ENCODE measurements around the gene RNF17.

The RNF17 gene

GRCh38 chr13:24734950-24735349, 29.0 kb upstream of the RNF17 start:
- no peaks in the 10 kb centered on the region for H3K27me3 ChIP-seq (ENCODE audit: control insufficient read depth in 1 of 2, insufficient read depth in 2 of 2, low read length in 2 of 2)
- no peak overlapping the region for H3K27ac ChIP-seq (ENCODE audit: low read depth, low read length)
- no peak overlapping the region for H3K9ac ChIP-seq (ENCODE audit: low read length)

GRCh38 chr13:24737042-24737441, 26.9 kb upstream of the RNF17 start:
- H3K36me3 ChIP-seq (ENCODE audit: insufficient read depth, low read length), result no peaks in the 10 kb centered on the region
- no peaks in the 10 kb centered on the region for H3K9me3 ChIP-seq (ENCODE audit: low read length)
- no peak overlapping the region for H3K27ac ChIP-seq (ENCODE audit: low read depth, low read length)
- H3K27me3 ChIP-seq (ENCODE audit: control insufficient read depth in 1 of 2, insufficient read depth in 2 of 2, low read length in 2 of 2), result no peaks in the 10 kb centered on the region
- no peaks in the 10 kb centered on the region for H3K4me1 ChIP-seq (ENCODE audit: insufficient read depth, low read length)
- no peak overlapping the region for H3K4me3 ChIP-seq (ENCODE audit: low read depth in 1 of 2, low read length in 2 of 2)
- H3K9ac ChIP-seq (ENCODE audit: low read length), result no peak overlapping the region

More at GRCh38 chr13:24734950-24735349, 29.0 kb upstream of the RNF17 start:
- H3K4me3 ChIP-seq (ENCODE audit: low read depth in 1 of 2, low read length in 2 of 2), result no peak overlapping the region
- no peaks in the 10 kb centered on the region for H3K4me1 ChIP-seq (ENCODE audit: insufficient read depth, low read length)
- no peaks in the 10 kb centered on the region for H3K36me3 ChIP-seq (ENCODE audit: insufficient read depth, low read length)
- no peaks in the 10 kb centered on the region for H3K9me3 ChIP-seq (ENCODE audit: low read length)

DNA sequence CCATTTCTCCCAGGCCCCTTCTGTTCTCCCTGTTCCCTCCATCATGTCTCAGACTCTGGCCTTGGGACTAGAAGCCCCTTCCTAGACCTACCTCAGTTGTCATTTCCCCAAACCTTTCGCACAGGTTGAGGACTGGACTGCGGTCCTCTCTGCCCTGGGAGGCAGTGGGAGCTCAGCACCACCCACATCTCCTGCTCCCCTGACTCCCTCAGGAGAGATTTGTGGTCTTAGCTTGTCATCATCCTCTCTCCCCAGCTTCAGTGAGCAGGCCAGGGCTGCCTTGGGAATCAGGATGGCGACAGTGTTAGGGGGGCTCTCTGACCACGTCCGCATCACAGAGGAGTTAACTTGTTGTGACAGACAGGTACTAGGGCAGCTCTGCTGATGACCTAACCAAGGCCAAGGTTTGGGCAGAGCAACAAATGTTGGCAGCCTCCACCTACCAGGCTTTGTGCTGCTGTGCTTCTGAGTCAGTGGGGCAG, 25.6 kb upstream of the RNF17 start:
- no peaks in the 10 kb centered on the region for H3K4me1 ChIP-seq (ENCODE audit: insufficient read depth, low read length)
- H3K9me3 ChIP-seq (ENCODE audit: low read length), result no peaks in the 10 kb centered on the region
- H3K9ac ChIP-seq (ENCODE audit: low read length), result no peak overlapping the region
- H3K4me3 ChIP-seq (ENCODE audit: low read depth in 1 of 2, low read length in 2 of 2), result no peak overlapping the region
- no peaks in the 10 kb centered on the region for H3K36me3 ChIP-seq (ENCODE audit: insufficient read depth, low read length)
- no peak overlapping the region for H3K27ac ChIP-seq (ENCODE audit: low read depth, low read length)
- H3K27me3 ChIP-seq (ENCODE audit: control insufficient read depth in 1 of 2, insufficient read depth in 2 of 2, low read length in 2 of 2), result no peaks in the 10 kb centered on the region

DNA sequence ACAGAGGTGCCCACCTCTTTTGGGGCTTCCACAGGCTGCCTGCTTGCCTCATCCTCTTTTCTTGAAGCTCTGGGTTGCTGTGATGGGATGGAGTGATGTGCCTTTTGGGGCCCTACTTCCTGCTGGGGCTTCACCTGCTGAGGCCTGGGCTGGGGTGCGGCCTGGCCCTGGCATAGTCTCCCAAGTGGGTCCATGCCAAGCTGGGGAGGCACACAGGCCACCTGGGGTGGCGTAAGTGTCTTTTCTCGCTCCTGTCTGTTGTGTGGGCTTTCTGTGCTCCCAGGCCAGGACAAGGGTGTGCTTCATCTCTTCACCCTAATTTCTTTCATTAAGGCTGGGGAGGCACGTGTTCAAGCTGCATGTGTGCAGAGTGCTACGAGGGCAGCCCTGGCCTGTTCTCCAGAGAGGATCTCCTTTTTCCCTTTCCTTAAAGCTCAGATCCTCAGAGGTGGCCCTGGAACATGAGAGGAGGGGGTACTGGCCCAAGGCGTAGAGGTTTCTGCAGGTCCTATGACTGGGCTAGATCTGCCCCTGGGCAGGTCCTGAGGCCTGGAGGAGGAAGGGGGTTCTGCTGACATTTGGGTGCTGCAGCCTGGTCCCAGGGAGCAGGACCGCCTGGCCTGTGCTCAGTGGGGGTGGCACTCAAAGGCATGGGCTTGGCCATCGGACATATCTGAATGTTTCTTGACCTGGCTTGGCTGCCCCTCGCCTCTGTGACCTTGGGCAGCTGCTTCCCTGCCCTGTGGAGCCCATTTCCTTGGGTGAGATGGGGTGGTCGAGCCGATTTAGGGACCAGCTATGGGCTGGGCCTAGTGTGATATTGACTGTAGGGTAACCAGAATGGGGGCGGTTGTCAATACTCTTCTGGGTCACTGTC, 23.7 kb upstream of the RNF17 start:
- no peaks in the 10 kb centered on the region for H3K36me3 ChIP-seq (ENCODE audit: insufficient read depth, low read length)
- H3K4me1 ChIP-seq (ENCODE audit: insufficient read depth, low read length), result no peaks in the 10 kb centered on the region
- no peak overlapping the region for H3K9ac ChIP-seq (ENCODE audit: low read length)
- no peak overlapping the region for H3K27ac ChIP-seq (ENCODE audit: low read depth, low read length)
- no peak overlapping the region for H3K4me3 ChIP-seq (ENCODE audit: low read depth in 1 of 2, low read length in 2 of 2)
- H3K27me3 ChIP-seq (ENCODE audit: control insufficient read depth in 1 of 2, insufficient read depth in 2 of 2, low read length in 2 of 2), result peaks cover 0 to 17% of the 10 kb centered on the region in 2 donors
- no peaks in the 10 kb centered on the region for H3K9me3 ChIP-seq (ENCODE audit: low read length)

- no peak overlapping the region for H3K27ac ChIP-seq (ENCODE audit: low read depth, low read length)
- no peak overlapping the region for H3K4me3 ChIP-seq (ENCODE audit: low read depth in 1 of 2, low read length in 2 of 2)
- no peak overlapping the region for H3K9ac ChIP-seq (ENCODE audit: low read length)
- H3K36me3 ChIP-seq (ENCODE audit: insufficient read depth, low read length), result no peaks in the 10 kb centered on the region
- peaks cover 0 to 23% of the 10 kb centered on the region in 2 donors for H3K27me3 ChIP-seq (ENCODE audit: control insufficient read depth in 1 of 2, insufficient read depth in 2 of 2, low read length in 2 of 2)
- H3K4me1 ChIP-seq (ENCODE audit: insufficient read depth, low read length), result no peaks in the 10 kb centered on the region
- no peaks in the 10 kb centered on the region for H3K9me3 ChIP-seq (ENCODE audit: low read length)
These were observed 22.8 kb upstream of the RNF17 start for GRCh38 chr13:24741016-24741662.

DNA sequence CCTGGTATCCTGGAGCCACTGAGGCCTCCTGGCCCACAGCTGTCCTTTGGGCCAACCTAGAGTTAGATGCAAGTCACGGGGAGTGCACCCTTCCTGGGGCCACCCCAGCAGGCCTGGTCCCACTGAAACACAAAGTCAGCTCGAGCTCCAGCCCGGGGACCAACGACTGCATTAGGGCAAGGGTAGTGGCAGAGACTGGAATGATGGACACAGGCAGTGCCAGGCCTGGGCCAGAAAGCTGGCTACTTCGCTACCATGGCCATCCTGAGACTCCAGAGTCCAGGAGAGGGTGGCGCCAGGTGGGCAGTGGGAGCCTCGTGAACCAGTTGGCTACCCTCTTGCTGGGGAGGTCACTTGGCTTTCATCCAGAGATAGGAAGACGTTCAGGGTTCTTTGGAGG, 22.2 kb upstream of the RNF17 start:
- Histone ChIP-seq H3K27me3 (ENCODE audit: control insufficient read depth in 1 of 2, insufficient read depth in 2 of 2, low read length in 2 of 2) (peaks cover 0 to 30% of the 10 kb centered on the region in 2 donors), H3K4me1 (ENCODE audit: insufficient read depth, low read length) (no peaks in the 10 kb centered on the region), H3K36me3 (ENCODE audit: insufficient read depth, low read length) (no peaks in the 10 kb centered on the region), H3K9ac (ENCODE audit: low read length) (no peak overlapping the region), H3K9me3 (ENCODE audit: low read length) (no peaks in the 10 kb centered on the region), H3K27ac (ENCODE audit: low read depth, low read length) (no peak overlapping the region), H3K4me3 (ENCODE audit: low read depth in 1 of 2, low read length in 2 of 2) (no peak overlapping the region)

DNA sequence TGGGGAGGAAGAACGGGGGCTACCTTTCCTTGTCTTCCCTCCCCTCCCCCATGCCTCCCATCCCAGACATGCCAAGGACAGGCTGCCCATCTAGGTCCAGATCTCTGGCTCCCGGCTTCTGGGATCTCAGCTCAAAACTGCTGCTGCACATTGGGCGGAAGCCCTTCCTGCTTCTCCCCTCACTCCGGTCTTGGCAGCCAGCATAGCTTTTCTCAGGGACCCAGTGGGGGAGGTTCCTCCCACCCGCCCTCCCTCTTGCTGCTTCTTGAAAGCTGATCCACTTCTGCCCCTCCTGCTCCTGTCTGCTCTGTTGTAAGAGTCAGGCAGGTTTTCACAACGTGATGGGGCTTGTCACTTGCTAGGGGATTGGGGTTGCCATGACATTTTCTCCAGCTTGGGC, 21.7 kb upstream of the RNF17 start:
- Histone ChIP-seq H3K4me3 (ENCODE audit: low read depth in 1 of 2, low read length in 2 of 2) (no peak overlapping the region), H3K27ac (ENCODE audit: low read depth, low read length) (no peak overlapping the region), H3K27me3 (ENCODE audit: control insufficient read depth in 1 of 2, insufficient read depth in 2 of 2, low read length in 2 of 2) (peaks cover 0 to 35% of the 10 kb centered on the region in 2 donors), H3K9me3 (ENCODE audit: low read length) (no peaks in the 10 kb centered on the region), H3K9ac (ENCODE audit: low read length) (no peak overlapping the region), H3K36me3 (ENCODE audit: insufficient read depth, low read length) (no peaks in the 10 kb centered on the region), H3K4me1 (ENCODE audit: insufficient read depth, low read length) (no peaks in the 10 kb centered on the region)

- no peak overlapping the region for H3K4me3 ChIP-seq (ENCODE audit: low read depth in 1 of 2, low read length in 2 of 2)
- no peak overlapping the region for H3K9ac ChIP-seq (ENCODE audit: low read length)
- H3K36me3 ChIP-seq (ENCODE audit: insufficient read depth, low read length), result no peaks in the 10 kb centered on the region
- no peaks in the 10 kb centered on the region for H3K9me3 ChIP-seq (ENCODE audit: low read length)
- H3K27ac ChIP-seq (ENCODE audit: low read depth, low read length), result no peak overlapping the region
- peaks cover 0 to 39% of the 10 kb centered on the region in 2 donors for H3K27me3 ChIP-seq (ENCODE audit: control insufficient read depth in 1 of 2, insufficient read depth in 2 of 2, low read length in 2 of 2)
- no peaks in the 10 kb centered on the region for H3K4me1 ChIP-seq (ENCODE audit: insufficient read depth, low read length)
These were observed 21.0 kb upstream of the RNF17 start for GRCh38 chr13:24742977-24743376.

DNA sequence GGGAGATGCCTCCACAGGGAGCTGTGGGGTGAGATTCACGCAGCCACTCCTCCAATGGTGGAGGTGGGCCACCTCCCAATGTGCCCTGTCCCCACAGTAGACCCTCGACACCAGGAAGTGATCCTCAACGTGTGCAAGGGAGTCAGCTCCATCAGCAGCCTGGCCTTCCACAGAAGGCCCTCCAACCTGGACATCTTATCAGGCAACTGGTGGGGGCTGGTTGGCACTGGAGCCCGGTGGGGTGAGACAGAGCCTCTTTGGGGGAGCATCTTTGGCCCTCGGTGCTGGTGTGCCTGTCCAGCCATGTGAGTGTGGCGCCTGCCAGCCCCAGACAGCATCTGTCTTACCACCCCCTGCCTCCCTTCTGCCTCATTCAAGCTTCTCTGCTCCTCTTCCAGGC, 19.7 kb upstream of the RNF17 start:
- Histone ChIP-seq H3K9ac (ENCODE audit: low read length) (no peak overlapping the region), H3K36me3 (ENCODE audit: insufficient read depth, low read length) (no peaks in the 10 kb centered on the region), H3K4me3 (ENCODE audit: low read depth in 1 of 2, low read length in 2 of 2) (no peak overlapping the region), H3K4me1 (ENCODE audit: insufficient read depth, low read length) (no peaks in the 10 kb centered on the region), H3K9me3 (ENCODE audit: low read length) (no peaks in the 10 kb centered on the region), H3K27ac (ENCODE audit: low read depth, low read length) (no peak overlapping the region), H3K27me3 (ENCODE audit: control insufficient read depth in 1 of 2, insufficient read depth in 2 of 2, low read length in 2 of 2) (peaks cover 0 to 39% of the 10 kb centered on the region in 2 donors)

DNA sequence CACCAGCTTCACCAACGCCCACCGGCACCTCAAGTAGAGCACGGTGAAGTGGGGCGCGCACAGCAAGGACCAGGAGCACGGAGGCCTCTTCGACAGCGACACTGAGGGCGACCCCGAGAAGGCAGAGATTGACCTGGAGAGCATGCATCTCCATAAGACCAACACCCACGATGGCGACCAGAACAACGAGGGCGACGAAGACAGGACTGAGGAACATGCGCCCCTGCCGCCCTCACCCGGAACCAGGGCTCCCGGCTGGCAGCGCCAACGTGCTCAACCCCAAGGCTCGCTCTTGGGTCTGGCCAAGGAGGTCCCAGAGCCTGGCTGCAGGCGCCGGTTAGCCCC, 18.5 kb upstream of the RNF17 start:
- Histone ChIP-seq H3K36me3 (ENCODE audit: insufficient read depth, low read length) (no peaks in the 10 kb centered on the region), H3K27me3 (ENCODE audit: control insufficient read depth in 1 of 2, insufficient read depth in 2 of 2, low read length in 2 of 2) (peaks cover 0 to 39% of the 10 kb centered on the region in 2 donors), H3K9ac (ENCODE audit: low read length) (no peak overlapping the region), H3K4me3 (ENCODE audit: low read depth in 1 of 2, low read length in 2 of 2) (no peak overlapping the region), H3K27ac (ENCODE audit: low read depth, low read length) (no peak overlapping the region), H3K4me1 (ENCODE audit: insufficient read depth, low read length) (no peaks in the 10 kb centered on the region), H3K9me3 (ENCODE audit: low read length) (no peaks in the 10 kb centered on the region)

GRCh38 chr13:24745861-24746617, 17.9 kb upstream of the RNF17 start:
- Histone ChIP-seq H3K4me1 (ENCODE audit: insufficient read depth, low read length) (no peaks in the 10 kb centered on the region), H3K27ac (ENCODE audit: low read depth, low read length) (no peak overlapping the region), H3K9ac (ENCODE audit: low read length) (no peak overlapping the region), H3K36me3 (ENCODE audit: insufficient read depth, low read length) (no peaks in the 10 kb centered on the region), H3K9me3 (ENCODE audit: low read length) (no peaks in the 10 kb centered on the region), H3K4me3 (ENCODE audit: low read depth in 1 of 2, low read length in 2 of 2) (no peak overlapping the region), H3K27me3 (ENCODE audit: control insufficient read depth in 1 of 2, insufficient read depth in 2 of 2, low read length in 2 of 2) (peaks cover 0 to 39% of the 10 kb centered on the region in 2 donors)
